Ovary (tissue), 9 donors: ENCODE measurements around the gene SLAIN2. TPM values are rescaled to one million over a fixed set of nuclear protein-coding genes. Genes with fewer than 3 reads are reported as not detected.

Experiments used
- DNase-seq, 5 donors: peaks; one replicate each; pipeline ENCODE4 v3.0.0-alpha.2; 2019 to 2020
- H3K27ac ChIP-seq, 2 donors: fragments of 200-600 bp; one replicate each; pipeline versions ENCODE4 v1.5.1 to v1.8.0; 2019 to 2022
- H3K27me3 ChIP-seq: fragments of 200-600 bp; one replicate; pipeline ENCODE4 v1.8.0; 2022
- H3K36me3 ChIP-seq: fragments of 200-600 bp; sonication (generic); one replicate; pipeline ENCODE4 v1.5.1; 2019
- H3K4me1 ChIP-seq: one replicate; pipeline ENCODE4 v1.8.1; 2013; ENCODE audit warnings: mild to moderate bottlenecking, moderate library complexity; ENCODE audit not compliant: insufficient read depth
- H3K4me3 ChIP-seq: fragments of 200-600 bp; sonication (generic); one replicate; pipeline ENCODE4 v1.5.1; 2017
- H3K9me3 ChIP-seq, 2 donors: fragments of 200-600 bp in 1 of 2; sonication (generic) in 1 of 2; one replicate each; pipeline versions ENCODE4 v1.5.1 to v1.8.1; 2013 to 2019; ENCODE audit warnings: mild to moderate bottlenecking in 1 of 2, moderate library complexity in 1 of 2
- EP300 ChIP-seq: sonication (generic); formaldehyde crosslinking; IDR thresholded peaks from one replicate; pipeline ENCODE4 v1.6.1; 2017; ENCODE audit warnings: antibody characterized with exemption
- POLR2A ChIP-seq: fragments of 450-650 bp; IDR thresholded peaks from one replicate; pipeline ENCODE4 v1.6.1; 2017; ENCODE audit warnings: antibody characterized with exemption, mild to moderate bottlenecking, moderate library complexity
- WGBS, 3 donors: extraction: QIAGEN DNeasy Blood & Tissue Kit in 1 of 3; methylation state at CpG; one replicate each; pipeline versions ENCODE4 v1.1.5 to v1.1.7; 2013 to 2017; 5-methylcytosine and 5-hydroxymethylcytosine counted together
- intact Hi-C, 4 donors: fragments of 100-400 bp; cut with DNase I; formaldehyde crosslinking; loops; one replicate each; pipeline versions ENCODE4 v1.11.0 to v1.15.1; 2022 to 2023
- polyA plus RNA-seq, 2 donors: library from polyadenylated mRNA; stranded (reverse); fragments of 200-250 nt in 1 of 2; fragments of 350-450 nt in 1 of 2; fragmentation: Illumina TruSeq in 1 of 2; extraction: RNeasy Lipid Tissue Mini Kit (QIAGEN cat#74804) in 1 of 2; gene quantifications; one replicate each; pipeline ENCODE4 v1.2.3, GENCODE V29; 2013 to 2014
- total RNA-seq, 7 donors: library from RNA; depleted of rRNA in 2 of 7; stranded (reverse); fragments of >200 nt in 2 of 7; fragmentation: NEBNext Ultra II Directional in 3 of 7; extraction: Animal tissue kit (Norgen Biotek cat#: 25700) in 3 of 7; gene quantifications; one replicate each; pipeline versions ENCODE4 v1.1.0 to v1.2.4, GENCODE V29; 2016 to 2023
- TF ChIP-seq, protein P1 (sequence below), 3 donors: fragments of 450-650 bp in 2 of 3; fragments of 200-600 bp in 1 of 3; IDR thresholded peaks; one replicate each; pipeline versions ENCODE4 v1.5.1 to v1.8.0; 2016 to 2022; ENCODE audit warnings: antibody characterized with exemption in 3 of 3, mild to moderate bottlenecking in 1 of 3
- donor health status: DM: no; HTN: no; CAD: no; lungs with moderate emphysema.
- donor health status: DM: no; HTN: no; CAD: no.
- donor health status: Bipolar disorder and iron deficiency.
- donor health status: DM: yes; HTN: yes; CAD: no.
- donor health status: DM: no; HTN: no; CAD: no.
- donor health status: DM: yes; HTN: yes; CAD: no.

Gene SLAIN2
- total and polyA plus RNA-seq, 9 donors = 38.2 to 133 (median 81.7) TPM

DNA sequence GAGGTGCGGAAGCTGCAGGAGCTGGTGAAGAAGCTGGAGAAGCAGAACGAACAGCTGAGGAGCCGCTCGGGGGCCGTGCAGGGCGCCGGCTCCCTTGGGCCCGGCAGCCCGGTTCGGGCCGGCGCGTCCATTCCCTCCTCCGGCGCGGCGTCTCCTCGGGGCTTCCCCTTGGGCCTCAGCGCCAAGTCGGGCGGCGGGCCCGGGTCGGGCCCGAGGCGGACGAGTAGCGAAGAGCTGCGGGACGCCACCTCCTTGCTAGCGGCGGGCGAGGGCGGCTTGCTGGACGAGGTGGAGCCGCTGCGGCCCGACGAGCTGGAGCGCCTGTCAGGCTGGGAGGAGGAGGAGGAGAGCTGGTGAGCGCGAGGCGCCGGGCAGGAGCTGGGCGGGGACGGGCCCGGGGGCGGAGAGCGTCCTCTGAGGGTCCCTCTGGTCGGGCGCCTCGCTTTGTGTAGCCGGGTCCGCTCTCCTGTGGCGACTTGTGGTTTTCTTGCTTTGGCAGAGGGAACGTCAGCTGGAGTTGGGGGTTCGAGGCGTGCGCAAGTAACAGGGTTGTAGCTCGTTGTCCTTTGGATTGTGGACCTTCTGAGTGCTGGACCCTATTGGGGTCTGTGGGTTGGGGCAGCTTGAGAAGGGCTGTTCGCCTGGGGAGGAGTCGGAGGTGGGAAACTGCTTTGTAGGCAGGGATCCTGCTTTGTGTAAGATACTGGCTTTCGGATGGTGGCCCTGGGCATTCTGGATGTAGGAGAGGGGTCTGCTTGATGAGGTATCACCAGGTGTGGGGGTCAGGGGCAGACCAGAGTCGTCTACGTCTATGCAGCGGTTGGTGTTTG lies 662 bp downstream of the SLAIN2 start:
- Histone ChIP-seq H3K4me1 (peaks cover 4% of the 10 kb centered on the region), H3K9me3 (no peaks in the 10 kb centered on the region)
- WGBS, 3 donors = 0 to 1% (median 0%) methylated on average over 54 to 66 of the region's 66 CpGs

GRCh38 chr4:48342606-48342880 lies 1.2 kb downstream of the SLAIN2 start:
- Histone ChIP-seq H3K27ac (peak overlapping the region in 1 of 2 donors; percentile 96), H3K4me1 (peaks cover 6% of the 10 kb centered on the region), H3K9me3 (no peaks in the 10 kb centered on the region), H3K27me3 (no peaks in the 10 kb centered on the region), H3K36me3 (no peaks in the 10 kb centered on the region), H3K4me3 (peak overlapping the region; percentile 59)
- 0 to 1% (median 0%) methylated on average over 5 of the region's 5 CpGs for WGBS, 3 donors
- DNase-seq = no peak
- intact Hi-C loops = loop anchor here in 1 of 4 donors (10.0 kb wide), 1 partner anchor 432 kb away; no protein-coding TSS in a partner anchor
- no peak for TF ChIP-seq EP300
- TF ChIP-seq POLR2A = no peak
- TF ChIP-seq, protein P1, sequence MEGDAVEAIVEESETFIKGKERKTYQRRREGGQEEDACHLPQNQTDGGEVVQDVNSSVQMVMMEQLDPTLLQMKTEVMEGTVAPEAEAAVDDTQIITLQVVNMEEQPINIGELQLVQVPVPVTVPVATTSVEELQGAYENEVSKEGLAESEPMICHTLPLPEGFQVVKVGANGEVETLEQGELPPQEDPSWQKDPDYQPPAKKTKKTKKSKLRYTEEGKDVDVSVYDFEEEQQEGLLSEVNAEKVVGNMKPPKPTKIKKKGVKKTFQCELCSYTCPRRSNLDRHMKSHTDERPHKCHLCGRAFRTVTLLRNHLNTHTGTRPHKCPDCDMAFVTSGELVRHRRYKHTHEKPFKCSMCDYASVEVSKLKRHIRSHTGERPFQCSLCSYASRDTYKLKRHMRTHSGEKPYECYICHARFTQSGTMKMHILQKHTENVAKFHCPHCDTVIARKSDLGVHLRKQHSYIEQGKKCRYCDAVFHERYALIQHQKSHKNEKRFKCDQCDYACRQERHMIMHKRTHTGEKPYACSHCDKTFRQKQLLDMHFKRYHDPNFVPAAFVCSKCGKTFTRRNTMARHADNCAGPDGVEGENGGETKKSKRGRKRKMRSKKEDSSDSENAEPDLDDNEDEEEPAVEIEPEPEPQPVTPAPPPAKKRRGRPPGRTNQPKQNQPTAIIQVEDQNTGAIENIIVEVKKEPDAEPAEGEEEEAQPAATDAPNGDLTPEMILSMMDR (IDR thresholded peaks at IDR 0.05) = no peak

More for the DNA sequence above, 662 bp downstream of the SLAIN2 start:
- intact Hi-C loops = loop anchor here in 1 of 4 donors (10.0 kb wide), 1 partner anchor 433 kb away; no protein-coding TSS in a partner anchor
- peak; percentile 40 to 74 (median 68) for DNase-seq
- Histone ChIP-seq H3K36me3 (no peaks in the 10 kb centered on the region), H3K27ac (peak overlapping the region; percentile 82 to 96), H3K4me3 (peak overlapping the region; percentile 59), H3K27me3 (no peaks in the 10 kb centered on the region)
- TF ChIP-seq POLR2A = no peak
- TF ChIP-seq, protein P1 (IDR thresholded peaks at IDR 0.05) = peak in 1 of 3 donors; percentile 1

DNA sequence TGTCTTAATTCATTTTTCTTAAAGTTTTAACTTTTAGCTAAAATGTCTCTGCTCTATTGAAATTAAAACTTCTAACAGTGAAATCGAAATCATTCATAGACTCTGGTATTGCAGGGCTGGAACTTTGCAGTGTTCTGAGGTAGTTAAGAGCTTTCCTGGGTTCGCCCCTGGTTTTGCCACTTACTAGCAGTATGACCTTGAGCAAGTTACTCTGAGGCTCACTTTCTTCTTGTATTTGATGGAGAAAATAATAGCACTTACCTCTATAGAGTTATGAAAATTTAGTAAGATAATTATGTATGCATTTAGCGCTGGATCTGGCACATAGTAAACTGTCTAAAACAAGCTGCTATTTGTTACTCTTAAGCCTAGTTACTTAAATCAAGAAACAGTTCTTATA lies 1.7 kb downstream of the SLAIN2 start:
- Histone ChIP-seq H3K4me1 (peaks cover 6% of the 10 kb centered on the region), H3K27me3 (no peaks in the 10 kb centered on the region), H3K36me3 (no peaks in the 10 kb centered on the region), H3K4me3 (peak overlapping the region; percentile 59), H3K9me3 (no peaks in the 10 kb centered on the region), H3K27ac (no peak overlapping the region)
- 8 to 13% (median 11%) methylated on average over 3 of the region's 3 CpGs for WGBS, 3 donors
- DNase-seq = no peak
- intact Hi-C loops = loop anchor here in 1 of 4 donors (10.0 kb wide), 1 partner anchor 432 kb away; no protein-coding TSS in a partner anchor
- no peak for TF ChIP-seq EP300
- no peak for TF ChIP-seq POLR2A
- TF ChIP-seq, protein P1 (IDR thresholded peaks at IDR 0.05) = no peak

GRCh38 chr4:48343551-48343950 lies 2.2 kb downstream of the SLAIN2 start:
- H3K4me3 ChIP-seq = no peak overlapping the region
- TF ChIP-seq POLR2A (no peak), EP300 (no peak)
- TF ChIP-seq, protein P1 (IDR thresholded peaks at IDR 0.05) = no peak
- no peaks in the 10 kb centered on the region for H3K36me3 ChIP-seq
- H3K27me3 ChIP-seq = no peaks in the 10 kb centered on the region
- no peak for DNase-seq
- no peaks in the 10 kb centered on the region for H3K9me3 ChIP-seq
- no peak overlapping the region for H3K27ac ChIP-seq
- H3K4me1 ChIP-seq = peaks cover 6% of the 10 kb centered on the region
- intact Hi-C loops = loop anchor here in 1 of 4 donors (10.0 kb wide), 1 partner anchor 431 kb away; no protein-coding TSS in a partner anchor
- WGBS, 3 donors = 41 to 69% (median 52%) methylated on average over 1 of the region's 1 CpG
